Sigmoid colon (tissue), 7 donors: ENCODE data around the gene OPCML. TPM values are rescaled to one million over a fixed set of nuclear protein-coding genes. Genes with fewer than 3 reads are reported as not detected.

ENCODE experiments used
- DNase-seq: peaks from one replicate; pipeline ENCODE4 v3.0.0-alpha.2; 2019
- H3K27ac ChIP-seq, 4 donors: fragments of 200-600 bp; sonication (generic); one replicate each; pipeline ENCODE4 v1.5.1; 2016 to 2019; ENCODE audit warnings: mild to moderate bottlenecking in 1 of 4
- H3K27me3 ChIP-seq, 3 donors: fragments of 200-600 bp; sonication (generic); one replicate each; pipeline ENCODE4 v1.5.1; 2019; ENCODE audit warnings: mild to moderate bottlenecking in 1 of 3
- H3K36me3 ChIP-seq, 4 donors: fragments of 200-600 bp; sonication (generic); one replicate each; pipeline ENCODE4 v1.5.1; 2016 to 2019
- H3K4me1 ChIP-seq, 4 donors: fragments of 200-600 bp; sonication (generic); one replicate each; pipeline ENCODE4 v1.5.1; 2017 to 2019
- H3K4me3 ChIP-seq, 4 donors: fragments of 200-600 bp; sonication (generic); one replicate each; pipeline ENCODE4 v1.5.1; 2017 to 2019; ENCODE audit warnings: mild to moderate bottlenecking in 2 of 4, moderate library complexity in 1 of 4
- H3K9me3 ChIP-seq, 4 donors: fragments of 200-600 bp in 3 of 4; sonication (generic) in 3 of 4; one replicate each; pipeline versions ENCODE4 v1.5.1 to v1.6.1; 2013 to 2019
- CTCF ChIP-seq, 4 experiments: fragments of 450-650 bp in 3 of 4; fragments of 200-600 bp in 1 of 4; IDR thresholded peaks; one replicate each; pipeline ENCODE4 v1.5.1; 2016 to 2019; ENCODE audit warnings: antibody characterized with exemption in 4 of 4, mild to moderate bottlenecking in 3 of 4, moderate library complexity in 2 of 4
- EP300 ChIP-seq, 4 donors: sonication (generic); formaldehyde crosslinking; IDR thresholded peaks; one replicate each; pipeline ENCODE4 v1.6.1; 2017; ENCODE audit warnings: antibody characterized with exemption in 4 of 4
- POLR2A ChIP-seq, 2 donors: fragments of 450-650 bp; IDR thresholded peaks; one replicate each; pipeline ENCODE4 v1.6.1; 2016; ENCODE audit warnings: antibody characterized with exemption in 2 of 2, mild to moderate bottlenecking in 2 of 2, moderate library complexity in 2 of 2
- POLR2AphosphoS5 ChIP-seq, 4 donors: sonication (generic); formaldehyde crosslinking; IDR thresholded peaks; one replicate each; pipeline ENCODE4 v1.6.1; 2017; ENCODE audit warnings: antibody characterized with exemption in 4 of 4
- WGBS, 2 donors: extraction: QIAGEN DNeasy Blood & Tissue Kit; methylation state at CpG; one replicate each; pipeline ENCODE4 v1.1.7; 2013; 5-methylcytosine and 5-hydroxymethylcytosine counted together
- intact Hi-C: fragments of 100-400 bp; cut with DNase I; formaldehyde crosslinking; loops from one replicate; pipeline ENCODE4 v1.15.1; 2023
- polyA plus RNA-seq, 3 donors: library from polyadenylated mRNA; stranded (reverse); fragments of 200-250 nt; gene quantifications; one replicate each; pipeline ENCODE4 v1.2.3, GENCODE V29; 2013
- total RNA-seq, 4 donors: library from RNA; depleted of rRNA; stranded (reverse); fragments of >200 nt; gene quantifications; one replicate each; pipeline ENCODE4 v1.1.0, GENCODE V29; 2016
- donor health status: healthy with polysubstance abuse.
- donor health status: Bipolar disorder and iron deficiency.
- donor health status: healthy.

OPCML gene
- total and polyA plus RNA-seq, 7 donors, result under 0.01 to 0.14 (median 0.03) TPM; not detected in 4

GRCh38 chr11:133175103-133175502, 357.2 kb downstream of the OPCML start:
- Histone ChIP-seq H3K36me3 (no peaks in the 10 kb centered on the region), H3K27me3 (peaks cover 0 to 4% (median 0%) of the 10 kb centered on the region in 3 donors), H3K4me3 (no peak overlapping the region), H3K4me1 (no peaks in the 10 kb centered on the region), H3K27ac (no peak overlapping the region), H3K9me3 (no peaks in the 10 kb centered on the region)
- DNase-seq, result no peak
- 57 to 78% methylated on average over 2 of the region's 2 CpGs for WGBS, 2 donors
- TF ChIP-seq CTCF (IDR thresholded peaks at IDR 0.05), result no peak
- TF ChIP-seq POLR2A (IDR thresholded peaks at IDR 0.05), result no peak
- no peak for TF ChIP-seq EP300 (IDR thresholded peaks at IDR 0.05)
- TF ChIP-seq POLR2AphosphoS5 (IDR thresholded peaks at IDR 0.05), result no peak
- intact Hi-C loops, result no loop called here

- TF ChIP-seq POLR2A (IDR thresholded peaks at IDR 0.05), result no peak
- no peak for TF ChIP-seq EP300 (IDR thresholded peaks at IDR 0.05)
- TF ChIP-seq POLR2AphosphoS5 (IDR thresholded peaks at IDR 0.05), result no peak
- TF ChIP-seq CTCF (IDR thresholded peaks at IDR 0.05), result no peak
- Histone ChIP-seq H3K27ac (no peak overlapping the region), H3K27me3 (no peaks in the 10 kb centered on the region), H3K4me3 (no peak overlapping the region), H3K4me1 (no peaks in the 10 kb centered on the region), H3K9me3 (no peaks in the 10 kb centered on the region), H3K36me3 (no peaks in the 10 kb centered on the region)
- intact Hi-C loops, result no loop called here
- WGBS, 2 donors, result 63 to 82% methylated on average over 16 of the region's 16 CpGs
- no peak for DNase-seq
Observed at GRCh38 chr11:133173810-133174412, 358.4 kb downstream of the OPCML start.

GRCh38 chr11:133172349-133172748, 360.0 kb downstream of the OPCML start:
- Histone ChIP-seq H3K4me3 (no peak overlapping the region), H3K36me3 (no peaks in the 10 kb centered on the region), H3K27ac (no peak overlapping the region), H3K4me1 (no peaks in the 10 kb centered on the region), H3K9me3 (no peaks in the 10 kb centered on the region), H3K27me3 (no peaks in the 10 kb centered on the region)
- WGBS, 2 donors, result 54% methylated on average over 5 of the region's 5 CpGs
- intact Hi-C loops, result no loop called here
- no peak for DNase-seq
- TF ChIP-seq POLR2AphosphoS5 (IDR thresholded peaks at IDR 0.05) (no peak), POLR2A (IDR thresholded peaks at IDR 0.05) (no peak), EP300 (IDR thresholded peaks at IDR 0.05) (no peak), CTCF (IDR thresholded peaks at IDR 0.05) (no peak)

- Histone ChIP-seq H3K27me3 (no peaks in the 10 kb centered on the region), H3K36me3 (no peaks in the 10 kb centered on the region), H3K27ac (no peak overlapping the region), H3K9me3 (no peaks in the 10 kb centered on the region), H3K4me3 (no peak overlapping the region), H3K4me1 (no peaks in the 10 kb centered on the region)
- intact Hi-C loops, result no loop called here
- WGBS, 2 donors, result 90 to 92% methylated on average over 4 of the region's 4 CpGs
- DNase-seq, result no peak
- no peak for TF ChIP-seq EP300 (IDR thresholded peaks at IDR 0.05)
- no peak for TF ChIP-seq POLR2A (IDR thresholded peaks at IDR 0.05)
- TF ChIP-seq POLR2AphosphoS5 (IDR thresholded peaks at IDR 0.05), result no peak
- TF ChIP-seq CTCF (IDR thresholded peaks at IDR 0.05), result no peak
Observed at GRCh38 chr11:133171374-133171773, 360.9 kb downstream of the OPCML start.

- Histone ChIP-seq H3K27me3 (peaks cover 0 to 8% (median 0%) of the 10 kb centered on the region in 3 donors), H3K4me3 (no peak overlapping the region), H3K4me1 (no peaks in the 10 kb centered on the region), H3K36me3 (no peaks in the 10 kb centered on the region), H3K27ac (no peak overlapping the region), H3K9me3 (no peaks in the 10 kb centered on the region)
- intact Hi-C loops, result no loop called here
- no peak for TF ChIP-seq POLR2A (IDR thresholded peaks at IDR 0.05)
- no peak for TF ChIP-seq CTCF (IDR thresholded peaks at IDR 0.05)
- TF ChIP-seq POLR2AphosphoS5 (IDR thresholded peaks at IDR 0.05), result no peak
- no peak for TF ChIP-seq EP300 (IDR thresholded peaks at IDR 0.05)
- DNase-seq, result no peak
- 93 to 94% methylated on average over 2 of the region's 2 CpGs for WGBS, 2 donors
Observed at GRCh38 chr11:133168016-133168415, 364.3 kb downstream of the OPCML start.
